22Rv1 (cell line): ENCODE data around the gene DIP2C.

ENCODE experiments used
- ZFX ChIP-seq: fragments of 450-650 bp; IDR thresholded peaks from 2 replicates; pipeline ENCODE4 v1.6.1; 2017; ENCODE audit warnings: antibody characterized with exemption, borderline replicate concordance
- TF ChIP-seq, protein P1 (sequence below): fragments of 450-650 bp; IDR thresholded peaks from 2 replicates; pipeline ENCODE4 v1.5.1; 2017; ENCODE audit warnings: mild to moderate bottlenecking

DNA sequence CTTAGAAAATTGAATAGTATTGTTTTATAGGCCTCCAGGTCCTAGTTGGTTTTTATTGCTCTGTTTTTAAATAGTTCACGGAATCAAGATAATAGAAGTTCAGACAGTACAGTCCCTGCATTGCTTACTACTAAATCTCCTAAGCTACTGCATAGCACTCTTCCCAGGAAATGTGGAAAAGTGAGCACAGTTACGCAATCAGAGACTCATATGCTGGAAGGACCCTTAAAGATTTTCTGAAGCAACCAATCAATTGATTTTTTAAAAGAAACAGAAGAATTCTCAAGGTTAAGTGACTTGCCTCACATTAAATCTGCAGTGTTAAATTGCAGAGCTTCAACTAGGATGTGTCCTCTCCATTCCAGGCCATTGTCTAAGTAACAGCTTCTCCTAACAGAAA lies 23.1 kb upstream of the DIP2C start:
- TF ChIP-seq, protein P1, sequence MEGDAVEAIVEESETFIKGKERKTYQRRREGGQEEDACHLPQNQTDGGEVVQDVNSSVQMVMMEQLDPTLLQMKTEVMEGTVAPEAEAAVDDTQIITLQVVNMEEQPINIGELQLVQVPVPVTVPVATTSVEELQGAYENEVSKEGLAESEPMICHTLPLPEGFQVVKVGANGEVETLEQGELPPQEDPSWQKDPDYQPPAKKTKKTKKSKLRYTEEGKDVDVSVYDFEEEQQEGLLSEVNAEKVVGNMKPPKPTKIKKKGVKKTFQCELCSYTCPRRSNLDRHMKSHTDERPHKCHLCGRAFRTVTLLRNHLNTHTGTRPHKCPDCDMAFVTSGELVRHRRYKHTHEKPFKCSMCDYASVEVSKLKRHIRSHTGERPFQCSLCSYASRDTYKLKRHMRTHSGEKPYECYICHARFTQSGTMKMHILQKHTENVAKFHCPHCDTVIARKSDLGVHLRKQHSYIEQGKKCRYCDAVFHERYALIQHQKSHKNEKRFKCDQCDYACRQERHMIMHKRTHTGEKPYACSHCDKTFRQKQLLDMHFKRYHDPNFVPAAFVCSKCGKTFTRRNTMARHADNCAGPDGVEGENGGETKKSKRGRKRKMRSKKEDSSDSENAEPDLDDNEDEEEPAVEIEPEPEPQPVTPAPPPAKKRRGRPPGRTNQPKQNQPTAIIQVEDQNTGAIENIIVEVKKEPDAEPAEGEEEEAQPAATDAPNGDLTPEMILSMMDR: no peak
- no peak for TF ChIP-seq ZFX
